A204.1 (cell line): Measurements from ENCODE around the gene NMS.

Experiments used
- FAIRE-seq: peaks from 2 replicates; lab custom pipeline; 2012; peaks lifted over from hg19 to GRCh38; lab: Jason Lieb, UNC

Gene NMS

GRCh38 chr2:100485396-100485795, 15.1 kb downstream of the NMS start:
- FAIRE-seq, result no peak

GRCh38 chr2:100494712-100495111, 24.4 kb downstream of the NMS start:
- no peak for FAIRE-seq

GRCh38 chr2:100502782-100503181, 32.5 kb downstream of the NMS start:
- no peak for FAIRE-seq

GRCh38 chr2:100504542-100504941, 34.3 kb downstream of the NMS start:
- FAIRE-seq, result no peak

- FAIRE-seq, result no peak
Observed at GRCh38 chr2:100509066-100509465, 38.8 kb downstream of the NMS start.

GRCh38 chr2:100513650-100514049, 43.4 kb downstream of the NMS start:
- no peak for FAIRE-seq

GRCh38 chr2:100517556-100517955, 47.3 kb downstream of the NMS start:
- no peak for FAIRE-seq

- FAIRE-seq, result no peak
Observed at GRCh38 chr2:100518801-100519200, 48.5 kb downstream of the NMS start.

GRCh38 chr2:100520224-100520623, 49.9 kb downstream of the NMS start:
- no peak for FAIRE-seq

- no peak for FAIRE-seq
Observed at GRCh38 chr2:100522430-100522829, 52.1 kb downstream of the NMS start.

- no peak for FAIRE-seq
Observed at GRCh38 chr2:100524331-100524730, 54.0 kb downstream of the NMS start.

GRCh38 chr2:100526868-100527267, 56.6 kb downstream of the NMS start:
- no peak for FAIRE-seq

GRCh38 chr2:100527440-100528015, 57.2 kb downstream of the NMS start:
- FAIRE-seq, result no peak

GRCh38 chr2:100529176-100529575, 58.9 kb downstream of the NMS start:
- no peak for FAIRE-seq

- no peak for FAIRE-seq
Observed at GRCh38 chr2:100529900-100530299, 59.6 kb downstream of the NMS start.
